Measurements from ENCODE around the gene RARRES2. TPM values are rescaled to one million over a fixed set of nuclear protein-coding genes. Genes with fewer than 3 reads are reported as not detected.
"Not testable (repeated sequence)": the region's sequence is repeated elsewhere in the genome, so short reads cannot be mapped to it uniquely, and the experiment has no call there.

The RARRES2 gene
- total RNA-seq, 1 experiment from 2014 or later: not detected

- H3K4me3 Mint-ChIP-seq (ENCODE audit: unreplicated experiment); H3K27ac Mint-ChIP-seq (ENCODE audit: low read depth, unreplicated experiment); H3K36me3 Mint-ChIP-seq (ENCODE audit: insufficient read depth, unreplicated experiment); H3K27me3 Mint-ChIP-seq (ENCODE audit: insufficient read depth, unreplicated experiment); POLR2A ChIA-PET; intact Hi-C loops (cut with micrococcal nuclease); CTCF ChIA-PET; BruUV-seq (replicated peaks); H3K9me3 Mint-ChIP-seq (ENCODE audit: unreplicated experiment): not testable (repeated sequence)
- DNase-seq (ENCODE audit: unreplicated experiment): peak; percentile 71
- peaks cover 11% of the 10 kb centered on the region for H3K4me1 Mint-ChIP-seq (ENCODE audit: insufficient read depth, unreplicated experiment)
Observed at GRCh38 chr7:150302908-150303310, 38.5 kb downstream of the RARRES2 start.

GRCh38 chr7:150297978-150298377 is 43.5 kb downstream of the RARRES2 start:
- CTCF ChIA-PET; POLR2A ChIA-PET; H3K4me3 Mint-ChIP-seq (ENCODE audit: unreplicated experiment); H3K36me3 Mint-ChIP-seq (ENCODE audit: insufficient read depth, unreplicated experiment); H3K4me1 Mint-ChIP-seq (ENCODE audit: insufficient read depth, unreplicated experiment); H3K9me3 Mint-ChIP-seq (ENCODE audit: unreplicated experiment); H3K27me3 Mint-ChIP-seq (ENCODE audit: insufficient read depth, unreplicated experiment); H3K27ac Mint-ChIP-seq (ENCODE audit: low read depth, unreplicated experiment); intact Hi-C loops (cut with micrococcal nuclease); BruUV-seq (replicated peaks); DNase-seq (ENCODE audit: unreplicated experiment): not testable (repeated sequence)

GRCh38 chr7:150296802-150297201 is 44.6 kb downstream of the RARRES2 start:
- H3K4me3 Mint-ChIP-seq (ENCODE audit: unreplicated experiment); H3K27ac Mint-ChIP-seq (ENCODE audit: low read depth, unreplicated experiment); H3K27me3 Mint-ChIP-seq (ENCODE audit: insufficient read depth, unreplicated experiment); POLR2A ChIA-PET; H3K36me3 Mint-ChIP-seq (ENCODE audit: insufficient read depth, unreplicated experiment); H3K4me1 Mint-ChIP-seq (ENCODE audit: insufficient read depth, unreplicated experiment); intact Hi-C loops (cut with micrococcal nuclease); H3K9me3 Mint-ChIP-seq (ENCODE audit: unreplicated experiment); BruUV-seq (replicated peaks); CTCF ChIA-PET; DNase-seq (ENCODE audit: unreplicated experiment): not testable (repeated sequence)

DNA sequence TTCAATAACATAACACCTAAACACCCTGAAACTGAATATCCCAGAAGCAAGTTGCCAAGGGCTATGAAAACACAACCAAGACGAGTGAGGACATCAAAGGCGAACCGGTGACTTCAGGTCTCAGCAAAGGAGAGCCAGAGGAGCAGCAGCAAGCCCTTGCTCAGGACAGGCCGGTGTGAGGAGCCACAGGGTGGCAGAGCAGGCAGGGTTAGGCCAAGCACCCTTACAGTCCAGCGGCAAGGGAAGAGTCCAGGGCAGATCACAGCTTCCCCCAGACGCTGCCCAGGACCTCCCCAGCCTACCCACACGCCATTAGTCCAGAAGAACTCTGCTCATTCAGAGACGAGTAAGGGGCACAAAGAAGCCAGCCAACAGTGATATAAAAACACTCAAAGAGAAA is 45.8 kb downstream of the RARRES2 start:
- POLR2A ChIA-PET; H3K9me3 Mint-ChIP-seq (ENCODE audit: unreplicated experiment); H3K27ac Mint-ChIP-seq (ENCODE audit: low read depth, unreplicated experiment): not testable (repeated sequence)

GRCh38 chr7:150295027-150295426 is 46.4 kb downstream of the RARRES2 start:
- POLR2A ChIA-PET; BruUV-seq (replicated peaks); intact Hi-C loops (cut with micrococcal nuclease); H3K9me3 Mint-ChIP-seq (ENCODE audit: unreplicated experiment); CTCF ChIA-PET; H3K27ac Mint-ChIP-seq (ENCODE audit: low read depth, unreplicated experiment); H3K36me3 Mint-ChIP-seq (ENCODE audit: insufficient read depth, unreplicated experiment); H3K4me3 Mint-ChIP-seq (ENCODE audit: unreplicated experiment); H3K27me3 Mint-ChIP-seq (ENCODE audit: insufficient read depth, unreplicated experiment); DNase-seq (ENCODE audit: unreplicated experiment); H3K4me1 Mint-ChIP-seq (ENCODE audit: insufficient read depth, unreplicated experiment): not testable (repeated sequence)

More for the DNA sequence above, 45.8 kb downstream of the RARRES2 start:
- BruUV-seq (replicated peaks); H3K27me3 Mint-ChIP-seq (ENCODE audit: insufficient read depth, unreplicated experiment); CTCF ChIA-PET; intact Hi-C loops (cut with micrococcal nuclease); H3K4me1 Mint-ChIP-seq (ENCODE audit: insufficient read depth, unreplicated experiment); DNase-seq (ENCODE audit: unreplicated experiment); H3K4me3 Mint-ChIP-seq (ENCODE audit: unreplicated experiment); H3K36me3 Mint-ChIP-seq (ENCODE audit: insufficient read depth, unreplicated experiment): not testable (repeated sequence)

DNA sequence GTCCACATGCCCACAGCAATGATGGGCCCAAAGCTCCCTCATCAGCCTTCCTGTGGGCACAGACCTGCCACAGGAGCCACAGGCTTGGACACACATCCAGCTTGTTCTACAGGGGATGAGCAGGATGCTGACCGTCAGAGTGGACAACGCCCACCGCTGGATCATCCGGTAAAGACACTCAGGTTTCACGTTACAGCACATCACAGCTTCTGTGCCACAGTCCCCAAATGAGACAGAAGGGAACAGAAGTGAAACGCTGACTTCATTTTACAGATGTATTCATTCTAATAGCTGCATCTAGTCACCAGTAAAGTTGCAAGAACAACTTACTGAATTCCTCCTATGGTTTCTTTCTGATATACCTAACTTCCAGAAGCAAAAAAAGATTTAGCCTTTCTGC is 51.1 kb downstream of the RARRES2 start:
- POLR2A ChIA-PET; intact Hi-C loops (cut with micrococcal nuclease); H3K4me1 Mint-ChIP-seq (ENCODE audit: insufficient read depth, unreplicated experiment); BruUV-seq (replicated peaks); H3K36me3 Mint-ChIP-seq (ENCODE audit: insufficient read depth, unreplicated experiment); H3K4me3 Mint-ChIP-seq (ENCODE audit: unreplicated experiment); CTCF ChIA-PET; H3K9me3 Mint-ChIP-seq (ENCODE audit: unreplicated experiment); DNase-seq (ENCODE audit: unreplicated experiment); H3K27ac Mint-ChIP-seq (ENCODE audit: low read depth, unreplicated experiment); H3K27me3 Mint-ChIP-seq (ENCODE audit: insufficient read depth, unreplicated experiment): not testable (repeated sequence)

GRCh38 chr7:150288816-150289215 is 52.6 kb downstream of the RARRES2 start:
- H3K4me3 Mint-ChIP-seq (ENCODE audit: unreplicated experiment); DNase-seq (ENCODE audit: unreplicated experiment); H3K4me1 Mint-ChIP-seq (ENCODE audit: insufficient read depth, unreplicated experiment); H3K9me3 Mint-ChIP-seq (ENCODE audit: unreplicated experiment); BruUV-seq (replicated peaks); POLR2A ChIA-PET; H3K36me3 Mint-ChIP-seq (ENCODE audit: insufficient read depth, unreplicated experiment); H3K27ac Mint-ChIP-seq (ENCODE audit: low read depth, unreplicated experiment); H3K27me3 Mint-ChIP-seq (ENCODE audit: insufficient read depth, unreplicated experiment): not testable (repeated sequence)
- CTCF ChIA-PET: interaction anchor here (0.6 kb wide), 1 partner anchor 825 kb away, joined by 3 read pairs; no protein-coding TSS in a partner anchor
- intact Hi-C loops (cut with micrococcal nuclease): loop anchor here (10.0 kb wide), 1 partner anchor 466 kb away; no protein-coding TSS in a partner anchor

Other genes starting within 250 kb of the RARRES2 start
- gene LRRC61, start 18.3 kb downstream of the RARRES2 start, total RNA-seq (2022): 8.4 and 10.1 TPM in 2 replicates
- 3.5 and 3.6 TPM in 2 replicates for gene ACTR3C, start 18.1 kb downstream of the RARRES2 start, total RNA-seq (2022)
- 80.8 and 83.0 TPM in 2 replicates for gene REPIN1, start 27.2 kb upstream of the RARRES2 start, total RNA-seq (2022)
- gene ZNF775, start 37.7 kb upstream of the RARRES2 start, total RNA-seq (2022): 1.7 and 2.0 TPM in 2 replicates
- gene GIMAP8, start 109.0 kb upstream of the RARRES2 start, total RNA-seq (2022): not detected in 2 replicates
- gene GIMAP7, start 173.2 kb upstream of the RARRES2 start, total RNA-seq (2022): not detected in 2 replicates
- not detected in 2 replicates for gene GIMAP4, start 225.8 kb upstream of the RARRES2 start, total RNA-seq (2022)